K562 (cell line): ENCODE measurements around the gene SLC5A5. TPM values are rescaled to one million over a fixed set of nuclear protein-coding genes. Genes with fewer than 3 reads are reported as not detected.

Source experiments
- HDAC1 ChIP-seq, 2 experiments: fragments of 450-650 bp; IDR thresholded peaks; 2 replicates each; pipeline ENCODE4 v1.6.1; 2016 to 2017; ENCODE audit warnings: inconsistent platforms in 1 of 2, mild to moderate bottlenecking in 1 of 2, moderate library complexity in 1 of 2
- MTA1 ChIP-seq: fragments of 450-650 bp; IDR thresholded peaks from 2 replicates; pipeline ENCODE4 v1.6.1; 2017; ENCODE audit warnings: borderline replicate concordance
- NRF1 ChIP-seq, 2 experiments: fragments of 450-650 bp; IDR thresholded peaks in 1 of 2; conservative IDR thresholded peaks in 1 of 2; 2 replicates each; pipeline ENCODE4 v1.6.1; 2014; ENCODE audit warnings: mild to moderate bottlenecking in 2 of 2
- PHF21A ChIP-seq: fragments of 450-650 bp; IDR thresholded peaks from 2 replicates; pipeline ENCODE4 v1.6.1; 2017; ENCODE audit warnings: low read depth, borderline replicate concordance
- SPI1 ChIP-seq: IDR thresholded peaks from 2 replicates; pipeline ENCODE4 v1.6.1; 2011; ENCODE audit warnings: low read depth, low read length, control low read depth, borderline replicate concordance
- TRIM25 ChIP-seq: fragments of 450-650 bp; IDR thresholded peaks from 2 replicates; pipeline ENCODE4 v1.7.0; 2016; ENCODE audit warnings: borderline replicate concordance
- ZBTB9 ChIP-seq: fragments of 450-650 bp; formaldehyde crosslinking; IDR thresholded peaks from 2 replicates; pipeline ENCODE4 v1.4.0; 2020; ENCODE audit warnings: mild to moderate bottlenecking, moderate library complexity
- ZNF197 ChIP-seq: fragments of 200-800 bp; sonication (Bioruptor generic); IDR thresholded peaks from 2 replicates; pipeline ENCODE4 v1.6.1; 2016; ENCODE audit warnings: low read depth, missing genetic modification characterization, missing compliant biosample characterization
- ZNF23 ChIP-seq: fragments of 250-450 bp; sonication (Bioruptor Pico); IDR thresholded peaks from 2 replicates; pipeline ENCODE4 v1.4.0; 2020; ENCODE audit warnings: mild to moderate bottlenecking
- ZNF764 ChIP-seq: fragments of 250-450 bp; sonication (Bioruptor Pico); IDR thresholded peaks from 2 replicates; pipeline ENCODE4 v1.4.0; 2020; ENCODE audit warnings: low read depth, mild to moderate bottlenecking, moderate library complexity
- polyA plus RNA-seq, 8 experiments: library from polyadenylated mRNA; depleted of rRNA in 4 of 8; stranded (reverse) in 5 of 8; unstranded in 3 of 8; fragments of >200 nt; fragmentation: Nextera tagmentation in 2 of 8; fragmentation: Illumina TruSeq in 1 of 8; extraction: Ambion mirVana in 2 of 8; extraction: Trizol in 1 of 8; gene quantifications; 2 replicates each; pipeline versions ENCODE4 v1.2.1 to v1.2.3, GENCODE V29; 2011 to 2014; ENCODE audit warnings: inconsistent platforms in 1 of 8, missing spikeins in 1 of 8
- total RNA-seq, 7 experiments: library from RNA; depleted of rRNA in 6 of 7; stranded (reverse); fragments of >200 nt in 6 of 7; fragmentation: Illumina TruSeq in 2 of 7; extraction: Trizol in 2 of 7; gene quantifications; 2 replicates each; pipeline versions ENCODE4 v1.2.1 to v1.2.3, GENCODE V29; 2011 to 2021; ENCODE audit warnings: low replicate concordance in 1 of 7
- TF ChIP-seq, protein P1 (sequence below): sonication (generic); formaldehyde crosslinking; IDR thresholded peaks from 2 replicates; pipeline ENCODE4 v1.8.0; 2023; ENCODE audit warnings: missing genetic modification reagents, mild to moderate bottlenecking, borderline replicate concordance
- TF ChIP-seq, protein P2 (sequence below): fragments of 450-650 bp; IDR thresholded peaks from 2 replicates; pipeline ENCODE4 v1.6.1; 2016; ENCODE audit warnings: low read depth, mild to moderate bottlenecking, moderate library complexity
- TF ChIP-seq, protein P3 (sequence below): fragments of 250-450 bp; sonication (Bioruptor Pico); IDR thresholded peaks from 2 replicates; pipeline ENCODE4 v1.5.0; 2021; ENCODE audit warnings: mild to moderate bottlenecking, moderate library complexity

Gene SLC5A5
- total and polyA plus RNA-seq, 9 of the 15 experiments (the other 6 are each of a cell fraction or from before 2014, with no cell fraction given) = 0.10 to 0.73 (median 0.23) TPM

DNA sequence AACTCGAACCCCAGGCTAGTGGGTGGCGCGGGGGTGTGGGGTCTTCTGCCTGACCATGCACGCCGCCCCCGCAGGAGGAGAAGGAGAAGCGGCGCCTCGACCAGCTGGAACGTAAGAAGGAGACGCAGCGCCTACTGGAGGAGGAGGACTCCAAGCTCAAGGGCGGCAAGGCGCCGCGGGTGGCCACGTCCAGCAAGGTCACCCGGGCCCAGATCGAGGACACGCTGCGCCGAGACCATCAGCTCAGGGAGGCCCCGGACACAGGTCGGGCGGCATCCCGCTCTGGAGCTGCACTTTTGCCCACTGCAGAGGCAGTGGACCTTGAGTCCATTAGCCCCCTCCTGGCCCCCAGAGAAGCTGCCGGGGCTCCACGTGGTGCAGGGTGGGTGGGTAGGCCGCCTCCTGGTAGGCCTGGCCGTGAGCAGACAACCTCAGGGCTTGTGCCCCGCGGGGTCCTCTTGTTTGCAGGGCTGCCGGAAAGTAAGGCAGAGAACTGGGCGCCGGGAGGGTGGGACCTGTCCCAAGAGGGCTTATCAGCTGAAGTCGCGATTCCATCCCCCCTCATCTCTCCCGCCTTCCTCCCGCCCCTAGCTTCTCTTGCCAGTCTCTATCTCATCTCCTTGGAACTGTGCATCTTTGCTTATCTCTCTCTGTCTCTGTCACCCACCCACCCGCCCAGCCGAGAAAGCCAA, 71.0 kb downstream of the SLC5A5 start (continued):
- TF ChIP-seq, protein P1, sequence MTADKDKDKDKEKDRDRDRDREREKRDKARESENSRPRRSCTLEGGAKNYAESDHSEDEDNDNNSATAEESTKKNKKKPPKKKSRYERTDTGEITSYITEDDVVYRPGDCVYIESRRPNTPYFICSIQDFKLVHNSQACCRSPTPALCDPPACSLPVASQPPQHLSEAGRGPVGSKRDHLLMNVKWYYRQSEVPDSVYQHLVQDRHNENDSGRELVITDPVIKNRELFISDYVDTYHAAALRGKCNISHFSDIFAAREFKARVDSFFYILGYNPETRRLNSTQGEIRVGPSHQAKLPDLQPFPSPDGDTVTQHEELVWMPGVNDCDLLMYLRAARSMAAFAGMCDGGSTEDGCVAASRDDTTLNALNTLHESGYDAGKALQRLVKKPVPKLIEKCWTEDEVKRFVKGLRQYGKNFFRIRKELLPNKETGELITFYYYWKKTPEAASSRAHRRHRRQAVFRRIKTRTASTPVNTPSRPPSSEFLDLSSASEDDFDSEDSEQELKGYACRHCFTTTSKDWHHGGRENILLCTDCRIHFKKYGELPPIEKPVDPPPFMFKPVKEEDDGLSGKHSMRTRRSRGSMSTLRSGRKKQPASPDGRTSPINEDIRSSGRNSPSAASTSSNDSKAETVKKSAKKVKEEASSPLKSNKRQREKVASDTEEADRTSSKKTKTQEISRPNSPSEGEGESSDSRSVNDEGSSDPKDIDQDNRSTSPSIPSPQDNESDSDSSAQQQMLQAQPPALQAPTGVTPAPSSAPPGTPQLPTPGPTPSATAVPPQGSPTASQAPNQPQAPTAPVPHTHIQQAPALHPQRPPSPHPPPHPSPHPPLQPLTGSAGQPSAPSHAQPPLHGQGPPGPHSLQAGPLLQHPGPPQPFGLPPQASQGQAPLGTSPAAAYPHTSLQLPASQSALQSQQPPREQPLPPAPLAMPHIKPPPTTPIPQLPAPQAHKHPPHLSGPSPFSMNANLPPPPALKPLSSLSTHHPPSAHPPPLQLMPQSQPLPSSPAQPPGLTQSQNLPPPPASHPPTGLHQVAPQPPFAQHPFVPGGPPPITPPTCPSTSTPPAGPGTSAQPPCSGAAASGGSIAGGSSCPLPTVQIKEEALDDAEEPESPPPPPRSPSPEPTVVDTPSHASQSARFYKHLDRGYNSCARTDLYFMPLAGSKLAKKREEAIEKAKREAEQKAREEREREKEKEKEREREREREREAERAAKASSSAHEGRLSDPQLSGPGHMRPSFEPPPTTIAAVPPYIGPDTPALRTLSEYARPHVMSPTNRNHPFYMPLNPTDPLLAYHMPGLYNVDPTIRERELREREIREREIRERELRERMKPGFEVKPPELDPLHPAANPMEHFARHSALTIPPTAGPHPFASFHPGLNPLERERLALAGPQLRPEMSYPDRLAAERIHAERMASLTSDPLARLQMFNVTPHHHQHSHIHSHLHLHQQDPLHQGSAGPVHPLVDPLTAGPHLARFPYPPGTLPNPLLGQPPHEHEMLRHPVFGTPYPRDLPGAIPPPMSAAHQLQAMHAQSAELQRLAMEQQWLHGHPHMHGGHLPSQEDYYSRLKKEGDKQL (CRISPR knock-in tag) = no peak
- TF ChIP-seq HDAC1 (IDR thresholded peaks at IDR 0.05) (peak in 1 of 2 experiments; percentile 51; a peak in 1 of 4 replicates), ZBTB9 (CRISPR knock-in tag) (peak; percentile 55; the same call in 1 of the 2 replicates), ZNF197 (CRISPR knock-in tag) (no peak), ZNF764 (no peak), TRIM25 (no peak), MTA1 (no peak), NRF1 (conservative IDR thresholded peaks at IDR 0.05 in 1 of 2, IDR thresholded peaks at IDR 0.05 in 1 of 2) (peak; percentile 54 to 68), SPI1 (no peak), ZNF23 (CRISPR knock-in tag) (no peak), PHF21A (no peak)
- TF ChIP-seq, protein P2, sequence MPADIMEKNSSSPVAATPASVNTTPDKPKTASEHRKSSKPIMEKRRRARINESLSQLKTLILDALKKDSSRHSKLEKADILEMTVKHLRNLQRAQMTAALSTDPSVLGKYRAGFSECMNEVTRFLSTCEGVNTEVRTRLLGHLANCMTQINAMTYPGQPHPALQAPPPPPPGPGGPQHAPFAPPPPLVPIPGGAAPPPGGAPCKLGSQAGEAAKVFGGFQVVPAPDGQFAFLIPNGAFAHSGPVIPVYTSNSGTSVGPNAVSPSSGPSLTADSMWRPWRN = no peak
- TF ChIP-seq, protein P3, sequence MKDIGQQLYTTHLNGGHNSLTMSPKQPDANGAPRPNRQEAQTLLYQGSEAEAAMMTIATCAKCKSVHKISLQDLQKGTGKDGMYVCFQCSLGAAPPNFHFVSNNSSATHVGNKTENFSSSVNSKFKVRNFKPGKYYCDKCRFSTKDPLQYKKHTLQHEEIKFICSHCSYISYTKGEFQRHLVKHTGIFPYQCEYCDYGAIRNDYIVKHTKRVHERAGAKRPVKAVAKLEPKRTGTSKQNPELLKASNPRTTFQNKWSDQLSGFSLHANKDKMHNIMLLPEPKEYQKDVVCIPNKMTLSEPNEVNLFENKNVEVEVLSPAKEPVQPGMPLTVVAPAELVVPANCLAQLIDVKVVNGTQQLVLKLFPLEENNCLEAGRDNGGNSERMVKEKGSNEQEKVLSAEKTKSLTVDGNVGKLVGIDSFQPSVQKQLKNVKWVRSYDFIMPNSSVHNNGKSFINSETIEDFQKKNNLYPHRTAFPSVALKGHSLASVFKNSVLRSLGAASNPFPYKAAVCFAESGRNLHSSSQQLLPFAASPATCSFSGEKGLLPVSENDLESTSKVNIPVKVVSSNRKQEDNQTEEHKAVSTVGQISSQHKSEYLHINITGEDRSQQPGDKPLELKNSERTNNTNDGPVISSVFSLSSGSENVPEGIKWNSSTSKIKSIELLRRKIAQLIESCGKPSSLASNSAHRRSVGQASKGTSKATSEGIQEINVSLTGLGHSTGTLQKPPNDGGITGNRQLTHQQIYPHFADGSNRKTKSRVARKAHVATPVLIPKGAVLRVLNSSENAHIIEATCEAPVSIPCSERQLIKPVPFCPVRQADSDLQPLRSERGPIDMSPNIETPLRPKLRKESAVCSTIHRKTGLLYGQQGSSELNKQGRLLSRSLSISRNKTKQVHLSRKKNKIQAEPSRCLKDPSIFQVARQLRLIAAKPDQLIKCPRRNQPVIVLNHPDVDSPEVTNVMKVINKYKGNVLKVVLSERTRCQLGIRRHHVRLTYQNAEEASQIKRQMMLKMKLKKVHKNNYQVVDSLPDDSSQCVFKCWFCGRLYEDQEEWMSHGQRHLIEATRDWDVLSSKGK = no peak
